ENCODE results near the gene TEKT1.
A peak's percentile ranks its signal among the peaks of the same experiment; 100 is the strongest.
"Not testable (repeated sequence)": the region's sequence is repeated elsewhere in the genome, so short reads cannot be mapped to it uniquely, and the experiment has no call there.

The TEKT1 gene

DNA sequence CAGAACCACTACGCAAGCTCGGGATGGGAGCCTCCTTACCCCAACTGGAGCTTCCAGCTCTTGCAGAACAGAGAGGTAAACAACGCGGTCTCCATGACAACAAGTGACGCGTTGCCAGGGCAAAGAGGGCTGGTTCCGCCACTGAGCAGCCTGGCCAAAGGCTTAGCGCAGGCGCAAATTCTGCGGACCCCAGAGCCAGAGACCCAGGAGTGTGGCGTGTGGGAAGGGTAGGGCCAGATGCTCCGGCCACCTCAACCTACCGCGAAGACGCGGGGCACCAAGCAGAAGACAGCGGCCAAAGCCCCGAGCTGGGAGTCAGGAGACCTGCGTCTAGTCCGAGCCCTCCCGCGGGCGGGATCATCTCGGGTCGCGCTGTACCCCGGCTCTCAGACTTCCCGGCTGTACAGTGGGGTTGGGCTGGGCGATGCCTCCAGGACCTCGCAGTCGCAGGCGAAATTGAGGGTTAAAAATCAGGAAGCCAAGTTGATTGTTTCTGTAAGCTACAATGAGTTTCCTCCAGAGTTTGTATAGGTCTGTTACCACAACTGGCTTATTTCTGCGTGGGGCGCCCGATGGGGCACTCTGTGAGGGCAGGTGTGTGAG, at the start of gene TEKT1:
Gene TEKT1, minus strand, starts transcription at position 69 of the 603 bp plus-strand sequence. CDS start 1,353 bp downstream, outside the sequence.
- peak; percentile 66 for DNase-seq (ENCODE audit: low spot score)

DNA sequence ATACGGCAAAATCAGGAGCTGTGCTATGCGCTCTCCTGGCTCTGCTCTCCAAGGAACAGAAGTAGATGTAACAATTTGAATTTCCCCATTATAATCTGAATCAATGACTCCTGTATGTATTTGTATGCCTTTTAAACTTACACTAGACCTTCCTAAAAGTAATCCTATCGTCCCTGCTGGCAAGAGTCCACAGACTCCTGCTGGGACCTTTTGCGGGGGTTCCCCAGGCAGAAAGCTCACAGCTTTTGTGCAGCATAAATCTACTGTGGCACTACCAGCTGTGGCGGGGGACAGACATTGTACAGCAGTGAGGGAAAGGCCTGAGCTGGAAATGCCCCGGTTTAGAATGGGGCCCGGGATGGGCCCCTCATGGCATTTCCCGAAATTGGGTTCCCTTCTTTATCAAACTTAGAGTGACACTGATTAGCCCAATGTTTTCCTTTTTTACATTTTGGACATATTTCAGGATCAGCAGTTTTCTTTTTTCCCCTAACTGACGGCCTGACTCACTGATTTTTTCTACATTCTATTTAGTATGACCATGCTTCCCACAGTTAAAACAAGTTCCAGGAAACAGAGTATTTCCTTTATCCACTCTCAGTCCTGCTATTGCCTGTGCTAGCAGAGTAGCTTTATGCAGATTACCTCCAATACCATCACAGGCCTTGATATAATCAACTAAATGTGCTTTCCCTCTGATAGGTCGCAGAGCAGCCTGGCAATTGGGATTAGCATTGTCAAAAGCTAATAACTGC, 47.9 kb upstream of the TEKT1 start:
- not testable (repeated sequence) for DNase-seq (ENCODE audit: low spot score)

DNA sequence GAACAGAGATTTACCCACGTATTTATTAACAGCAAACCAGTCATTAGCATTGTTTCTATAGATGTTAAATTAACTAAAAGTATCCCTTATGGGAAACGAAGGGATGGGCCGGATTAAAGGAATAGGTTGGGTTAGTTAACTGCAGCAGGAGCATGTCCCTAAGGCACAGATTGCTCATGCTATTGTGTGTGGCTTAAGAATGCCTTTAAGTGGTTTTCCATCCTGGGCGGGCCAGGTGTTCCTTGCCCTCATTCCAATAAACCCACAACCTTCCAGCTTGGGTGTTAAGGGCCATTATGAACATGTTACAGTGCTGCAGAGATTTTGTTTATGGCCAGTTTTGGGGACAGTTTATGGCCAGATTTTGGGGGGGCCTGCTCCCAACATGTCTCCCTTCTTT, 43.7 kb upstream of the TEKT1 start:
- DNase-seq (ENCODE audit: low spot score), result not testable (repeated sequence)

DNA sequence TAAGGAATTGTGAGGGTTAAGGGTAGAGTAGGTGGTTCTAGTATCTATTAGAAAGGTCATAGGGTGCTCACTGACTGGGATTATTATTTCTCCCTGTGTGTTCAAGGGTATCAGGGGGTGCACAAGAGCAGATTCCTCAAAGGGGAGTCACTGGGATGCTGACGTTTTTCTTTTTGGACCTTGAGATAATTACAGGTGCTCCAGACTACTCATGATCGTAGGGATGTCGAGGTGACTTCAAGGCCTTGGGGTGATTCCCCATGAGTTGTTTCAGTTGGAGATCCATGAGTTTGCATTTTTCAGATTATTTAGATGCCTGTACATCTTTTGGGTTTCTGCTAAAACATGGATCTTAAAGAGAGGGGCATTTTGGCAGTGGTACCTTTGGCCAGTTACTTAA, 41.4 kb upstream of the TEKT1 start:
- no peak for DNase-seq (ENCODE audit: low spot score)

GRCh38 chr17:6870841-6871240, 39.3 kb upstream of the TEKT1 start:
- DNase-seq (ENCODE audit: low spot score), result no peak

GRCh38 chr17:6868582-6868981, 37.1 kb upstream of the TEKT1 start:
- no peak for DNase-seq (ENCODE audit: low spot score)

DNA sequence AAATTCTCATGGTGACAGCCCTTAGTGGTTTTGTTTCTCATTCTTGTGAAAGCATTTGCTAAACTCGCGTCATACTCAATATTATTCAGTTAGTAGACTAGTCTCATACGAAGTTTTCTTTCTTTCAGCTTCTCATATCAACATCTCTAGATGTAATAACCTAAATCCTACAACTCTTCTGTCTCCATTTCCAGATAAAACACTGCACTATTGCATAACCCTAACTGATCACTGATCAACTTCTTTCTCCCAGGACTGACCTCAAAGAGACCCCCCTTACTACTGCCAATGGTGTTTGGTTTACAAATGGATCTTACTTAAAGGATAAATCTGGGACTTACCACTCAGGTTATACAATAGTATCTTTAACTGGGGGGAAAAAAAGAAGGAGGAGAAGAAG, 36.3 kb upstream of the TEKT1 start:
- DNase-seq (ENCODE audit: low spot score), result no peak

DNA sequence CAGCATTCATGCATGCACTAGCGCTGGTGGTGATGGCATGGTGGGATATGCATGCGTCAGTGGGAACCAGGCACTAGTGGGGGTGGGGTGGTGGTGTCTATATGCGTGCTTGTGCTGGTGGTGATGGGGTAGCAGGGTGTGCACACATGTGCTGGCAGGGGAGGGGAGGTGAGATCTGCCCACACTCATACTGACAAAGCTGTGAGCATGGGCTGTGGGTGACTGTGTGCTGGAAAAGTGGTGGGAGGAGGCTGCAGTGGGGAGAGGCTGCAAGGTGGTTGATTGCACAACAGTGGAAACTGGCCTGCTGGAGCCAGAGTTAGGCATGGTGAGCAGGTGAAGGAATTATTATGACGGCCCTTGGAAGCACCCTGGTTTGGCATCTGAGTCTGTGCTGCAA, 31.3 kb upstream of the TEKT1 start:
- no peak for DNase-seq (ENCODE audit: low spot score)

DNA sequence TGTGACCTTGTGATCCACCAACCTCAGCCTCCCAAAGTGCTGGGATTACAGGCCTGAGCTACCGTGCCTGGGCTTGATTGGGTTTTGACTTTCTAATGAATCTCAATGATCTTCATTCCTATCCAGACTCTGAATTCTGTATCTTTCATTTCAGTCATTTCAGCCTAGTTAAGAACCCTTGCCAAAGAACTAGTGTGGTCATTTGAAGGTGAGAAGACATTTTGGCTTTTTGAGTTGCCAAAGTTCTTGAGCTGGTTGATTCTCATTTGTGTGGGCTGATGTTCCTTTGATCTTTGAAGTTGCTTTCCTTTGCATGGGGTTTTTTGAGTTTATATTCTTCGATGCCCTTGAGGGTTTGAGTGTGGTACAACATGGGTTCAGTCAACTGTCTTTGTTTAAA, 30.6 kb upstream of the TEKT1 start:
- DNase-seq (ENCODE audit: low spot score), result no peak

GRCh38 chr17:6857904-6858303, 26.4 kb upstream of the TEKT1 start:
- DNase-seq (ENCODE audit: low spot score), result no peak

DNA sequence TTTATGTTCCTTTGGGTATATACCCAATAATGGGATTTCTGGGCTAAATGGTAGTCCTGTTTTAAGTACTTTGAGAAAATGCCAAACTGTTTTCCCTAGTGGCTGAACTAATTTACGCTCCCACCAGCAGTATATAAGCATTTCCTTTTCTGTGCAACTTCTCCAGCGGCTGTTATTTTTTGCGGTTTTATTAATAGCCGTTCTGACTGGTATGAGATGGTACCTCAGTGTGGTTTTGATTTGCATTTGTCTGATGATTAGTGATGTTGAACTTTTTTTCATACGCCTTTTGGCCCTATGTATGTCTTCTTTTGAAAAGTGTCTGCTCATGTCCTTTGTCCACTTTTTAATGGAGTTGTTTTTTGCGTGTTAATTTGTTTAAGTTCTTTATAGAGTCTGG, 25.8 kb upstream of the TEKT1 start:
- no peak for DNase-seq (ENCODE audit: low spot score)

DNA sequence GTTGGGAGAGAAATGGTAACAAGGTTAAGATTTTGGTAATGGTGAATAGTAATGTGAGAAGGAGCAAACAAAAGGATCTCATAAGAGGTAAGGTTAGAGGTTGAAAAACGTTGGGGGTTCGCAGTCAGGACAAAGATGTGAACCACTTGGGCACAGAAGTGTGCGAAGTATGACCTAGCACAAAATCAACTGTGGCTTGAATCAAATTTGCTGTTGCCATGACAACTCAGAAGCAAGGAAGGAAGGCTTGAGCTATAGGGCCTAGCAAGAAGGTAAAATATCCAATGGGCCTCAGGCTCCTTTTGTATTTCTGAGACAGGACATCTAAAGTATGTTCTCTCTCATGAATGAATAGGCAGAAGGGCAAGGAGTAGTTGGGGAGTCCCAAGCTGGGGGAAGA, 24.5 kb upstream of the TEKT1 start:
- DNase-seq (ENCODE audit: low spot score), result no peak

- no peak for DNase-seq (ENCODE audit: low spot score)
These were observed 22.4 kb upstream of the TEKT1 start for GRCh38 chr17:6853764-6854442.

DNA sequence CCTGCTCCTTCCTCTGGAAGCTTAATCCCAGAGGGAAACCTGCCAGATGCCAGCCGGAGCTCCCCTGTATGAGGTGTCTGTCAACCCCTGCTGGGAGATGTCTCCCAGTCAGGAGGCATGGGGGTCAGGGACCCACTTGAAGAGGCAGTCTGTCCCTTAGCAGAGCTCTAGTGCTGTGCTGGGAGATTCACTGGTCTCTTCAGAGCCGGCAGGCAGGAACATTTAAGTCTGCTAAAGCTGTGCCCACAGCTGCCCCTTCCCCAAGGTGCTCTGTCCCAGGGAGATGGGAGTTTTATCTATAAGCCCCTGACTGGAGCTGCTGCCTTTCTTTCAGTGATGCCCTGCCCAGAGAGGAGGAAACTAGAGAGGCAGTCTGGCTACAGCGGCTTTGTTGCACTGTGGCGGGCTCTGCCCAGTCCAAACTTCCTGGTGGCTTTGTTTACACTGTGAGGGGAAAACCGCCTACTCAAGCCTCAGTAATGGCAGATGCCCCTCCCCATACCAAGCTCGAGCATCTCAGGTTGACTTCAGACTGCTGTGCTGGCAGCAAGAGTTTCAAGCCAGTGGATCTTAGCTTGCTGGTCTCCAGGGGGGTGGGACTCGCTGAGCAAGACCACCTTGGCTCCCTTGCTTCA, 17.1 kb upstream of the TEKT1 start:
- DNase-seq (ENCODE audit: low spot score), result not testable (repeated sequence)

DNA sequence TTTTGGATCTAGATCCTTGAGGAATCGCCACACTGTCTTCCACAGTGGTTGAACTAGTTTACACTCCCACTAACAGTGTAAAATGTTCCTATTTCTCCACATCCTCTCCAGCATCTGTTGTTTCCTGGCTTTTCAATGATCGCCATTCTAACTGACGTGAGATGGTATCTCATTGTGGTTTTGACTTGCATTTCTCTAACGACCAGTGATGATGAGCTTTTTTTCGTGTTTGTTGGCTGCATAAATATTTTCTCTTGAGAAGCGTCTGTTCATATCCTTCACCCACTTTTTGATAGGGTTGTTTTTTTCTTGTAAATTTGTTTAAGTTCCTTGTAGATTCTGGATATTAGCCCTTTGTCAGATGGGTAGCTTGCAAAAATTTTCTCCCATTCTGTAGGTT, 14.6 kb upstream of the TEKT1 start:
- DNase-seq (ENCODE audit: low spot score), result not testable (repeated sequence)

DNA sequence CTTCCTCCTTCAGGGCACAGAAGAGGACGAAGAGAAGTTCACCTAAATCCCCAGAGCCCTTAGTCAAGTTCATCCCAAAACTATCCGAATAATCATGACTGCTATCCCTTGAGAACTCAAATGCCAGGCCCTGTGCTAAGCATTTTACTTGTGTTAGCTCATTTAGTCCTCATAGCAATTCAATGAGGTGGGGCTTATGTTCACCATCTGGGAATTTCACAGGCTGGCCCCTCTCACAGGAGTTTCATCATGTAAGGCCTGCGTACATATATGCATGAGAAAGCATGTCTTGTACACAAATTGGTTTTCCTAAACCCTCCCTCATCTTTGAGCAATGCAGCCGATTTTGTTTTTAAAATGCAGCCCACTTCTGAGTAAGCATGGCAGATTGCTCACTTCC, 12.9 kb upstream of the TEKT1 start:
- DNase-seq (ENCODE audit: low spot score), result not testable (repeated sequence)

DNA sequence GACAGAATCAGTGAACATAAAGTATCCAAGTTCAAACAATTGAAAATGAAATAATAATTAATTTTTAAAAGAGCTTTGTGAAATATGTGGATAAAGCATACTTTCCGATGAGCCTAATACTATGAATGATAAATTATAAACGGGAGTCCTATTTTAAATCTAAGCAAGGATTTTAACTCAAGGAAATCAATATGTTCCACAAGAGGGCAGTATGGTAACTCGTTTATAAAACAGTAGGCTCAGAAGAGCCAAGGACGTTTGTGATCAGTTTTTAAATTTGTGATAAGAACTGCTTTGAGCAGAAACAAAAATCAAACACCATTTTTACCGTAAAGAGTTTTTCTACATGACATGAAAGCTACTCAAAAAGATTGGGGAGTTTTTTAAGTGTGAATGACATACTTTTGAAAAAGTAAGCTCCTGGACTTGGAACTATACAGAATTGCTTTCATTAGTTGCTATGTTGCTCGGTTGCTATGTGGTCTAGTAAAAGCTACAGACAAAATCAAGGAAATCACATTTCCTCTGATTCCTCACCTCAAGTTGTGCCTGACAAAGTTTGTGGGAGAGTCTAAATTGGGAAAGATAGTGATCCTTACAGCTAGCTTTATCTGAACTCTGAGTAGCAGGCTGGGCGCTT, 11.8 kb upstream of the TEKT1 start:
- DNase-seq (ENCODE audit: low spot score), result peak; percentile 80

DNA sequence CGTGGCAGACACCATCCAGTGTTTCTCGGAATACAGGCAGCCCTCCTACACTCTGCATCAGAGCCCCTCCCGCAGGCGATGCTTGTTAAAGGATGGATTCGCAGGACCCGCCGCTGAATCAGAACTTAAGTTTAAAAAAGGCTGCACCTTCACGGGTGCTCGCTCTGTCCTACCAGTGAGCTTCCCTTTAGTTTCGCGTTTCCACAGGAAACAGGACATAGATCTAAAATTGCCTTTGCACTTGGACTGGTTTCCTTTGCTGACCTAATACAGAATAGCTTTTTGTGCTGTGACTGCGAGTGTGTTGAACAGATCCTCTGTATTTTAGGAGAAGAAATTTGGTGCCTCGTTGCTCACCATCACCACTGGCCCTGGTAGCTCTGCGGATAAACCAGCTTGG, 10.2 kb upstream of the TEKT1 start:
- DNase-seq (ENCODE audit: low spot score), result not testable (repeated sequence)

DNA sequence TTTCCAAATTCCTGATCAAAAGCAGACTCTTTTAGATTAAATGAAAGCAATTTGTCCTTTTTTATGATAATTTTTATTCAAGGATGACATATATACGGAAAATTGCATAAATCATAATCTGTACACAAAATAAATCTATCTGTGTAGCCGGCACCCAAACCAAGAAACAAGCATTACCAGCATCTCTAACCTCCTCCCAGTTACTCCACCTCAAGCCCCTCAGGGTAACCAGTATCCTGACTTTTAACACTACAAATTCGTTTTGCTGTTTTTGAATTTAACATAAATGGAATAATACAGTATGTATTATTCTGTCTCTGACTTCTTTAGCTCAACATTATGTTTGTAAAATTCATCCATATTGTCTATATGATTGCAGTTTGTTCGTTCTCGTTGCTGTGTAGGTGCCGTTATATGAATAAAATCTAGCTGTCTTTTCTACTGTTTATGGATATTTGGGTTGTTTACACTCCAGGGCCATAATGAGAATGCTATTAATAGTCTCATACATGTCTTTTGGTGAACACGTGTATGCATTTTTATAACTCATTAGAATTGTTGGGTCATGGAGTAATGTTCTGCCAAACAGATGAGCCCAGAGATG, 1.0 kb downstream of the TEKT1 start:
- DNase-seq (ENCODE audit: low spot score), result no peak

DNA sequence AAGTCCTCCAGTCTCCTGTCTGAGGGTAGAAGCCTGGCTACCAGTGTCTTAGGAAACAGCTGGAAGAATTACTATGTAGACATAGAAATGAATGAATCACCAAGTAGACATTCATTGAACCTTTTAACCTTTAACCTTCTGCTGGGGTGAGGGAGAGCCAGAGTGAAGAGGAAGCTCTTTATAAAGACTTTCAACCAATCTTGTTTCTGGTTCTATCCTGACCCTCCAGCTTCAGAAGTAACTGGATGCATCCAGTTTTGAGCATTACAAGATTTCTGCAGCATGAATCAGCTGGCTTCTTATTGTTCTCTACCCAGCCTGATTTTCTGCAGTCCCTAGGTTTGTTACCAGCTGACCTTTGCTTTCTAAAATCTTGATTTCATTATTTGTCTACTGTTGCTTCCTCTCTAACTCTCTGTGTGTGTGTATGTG, 8.5 kb downstream of the TEKT1 start:
- no peak for DNase-seq (ENCODE audit: low spot score)

GRCh38 chr17:6818938-6819337, 12.6 kb downstream of the TEKT1 start:
- no peak for DNase-seq (ENCODE audit: low spot score)

GRCh38 chr17:6816368-6816767, 15.2 kb downstream of the TEKT1 start:
- DNase-seq (ENCODE audit: low spot score), result not testable (repeated sequence)

Measured in pons (tissue), 1 donor.